HG02970 (cell line): ENCODE measurements around the gene INKA2.

ENCODE experiments used
- ATAC-seq: cut with Tn5 transposase; IDR thresholded peaks from one replicate; pipeline ENCODE4 v1.9.1; 2021; ENCODE audit warnings: mild to moderate bottlenecking, moderate library complexity, moderate number of reproducible peaks; ENCODE audit not compliant: unreplicated experiment, low FRiP score

INKA2 gene

GRCh38 chr1:111734426-111734825 is 4.8 kb downstream of the INKA2 start:
- no peak for ATAC-seq

- no peak for ATAC-seq
Measured at GRCh38 chr1:111733992-111734341, 5.2 kb downstream of the INKA2 start.

- ATAC-seq: no peak
Measured at GRCh38 chr1:111733183-111733991, 5.8 kb downstream of the INKA2 start.

GRCh38 chr1:111732718-111733117 is 6.5 kb downstream of the INKA2 start:
- no peak for ATAC-seq

GRCh38 chr1:111731956-111732355 is 7.2 kb downstream of the INKA2 start:
- no peak for ATAC-seq

- no peak for ATAC-seq
Measured at GRCh38 chr1:111730706-111731105, 8.5 kb downstream of the INKA2 start.

GRCh38 chr1:111729946-111730681 is 9.1 kb downstream of the INKA2 start:
- no peak for ATAC-seq

- no peak for ATAC-seq
Measured at GRCh38 chr1:111729271-111729921, 9.8 kb downstream of the INKA2 start.

- no peak for ATAC-seq
Measured at GRCh38 chr1:111727056-111727455, 12.1 kb downstream of the INKA2 start.

GRCh38 chr1:111725192-111725591 is 14.0 kb downstream of the INKA2 start:
- ATAC-seq: no peak

GRCh38 chr1:111723871-111724270 is 15.3 kb downstream of the INKA2 start:
- no peak for ATAC-seq

GRCh38 chr1:111723091-111723806 is 15.9 kb downstream of the INKA2 start:
- no peak for ATAC-seq

GRCh38 chr1:111720977-111721786 is 18.0 kb downstream of the INKA2 start:
- ATAC-seq: no peak

- no peak for ATAC-seq
Measured at GRCh38 chr1:111720274-111720976, 18.8 kb downstream of the INKA2 start.

GRCh38 chr1:111719674-111720132 is 19.5 kb downstream of the INKA2 start:
- ATAC-seq: no peak

- no peak for ATAC-seq
Measured at GRCh38 chr1:111719135-111719534, 20.1 kb downstream of the INKA2 start.

- ATAC-seq: no peak
Measured at GRCh38 chr1:111717450-111717849, 21.7 kb downstream of the INKA2 start.

GRCh38 chr1:111716333-111716732 is 22.9 kb downstream of the INKA2 start:
- no peak for ATAC-seq

- ATAC-seq: no peak
Measured at GRCh38 chr1:111709986-111710385, 29.2 kb downstream of the INKA2 start.
